IMR-90 (cell line): ENCODE results near the gene TMOD1. TPM values are rescaled to one million over a fixed set of nuclear protein-coding genes. Genes with fewer than 3 reads are reported as not detected.
A peak's percentile ranks its signal among the peaks of the same experiment; 100 is the strongest.

Experiments
- ATAC-seq: fragments of 200-7000 bp; cut with Tn5 transposase; 2 replicates; pipeline ENCODE4 v1.9.1; 2020; ENCODE audit warnings: low read depth, mild to moderate bottlenecking, moderate library complexity
- BruUV-seq: library from RNA; stranded (reverse); fragments of 400-500 nt; replicated peaks from 2 replicates; lab custom pipeline; 2021; lab: Mats Ljungman, UMichigan
- CTCF ChIA-PET: fragments of 300-600 bp; formaldehyde crosslinking; extraction: SDS; loops from one replicate; lab custom pipeline; 2021; ENCODE audit warnings: antibody characterized with exemption; lab: Yijun Ruan, JAX
- POLR2A ChIA-PET: fragments of 300-600 bp; sonication (Branson Sonifier 250); formaldehyde crosslinking; loops from one replicate; lab custom pipeline; 2022; ENCODE audit warnings: antibody characterized with exemption; ENCODE audit not compliant: unreplicated experiment; lab: Charles Lee
- DNase-seq: peaks from one replicate; pipeline ENCODE4 v3.0.0; 2013
- H2AFZ ChIP-seq: replicated peaks from 2 replicates; pipeline ENCODE3; 2013; ENCODE audit warnings: low read length, mild to moderate bottlenecking; ENCODE audit not compliant: poor library complexity
- H2AK5ac ChIP-seq: 2 replicates; pipeline ENCODE4 v1.6.1; 2013; ENCODE audit warnings: low read depth, low read length, inconsistent platforms
- H2AK9ac ChIP-seq: replicated peaks from 2 replicates; pipeline ENCODE3; 2013; ENCODE audit warnings: mild to moderate bottlenecking, low read depth, low read length, moderate library complexity; ENCODE audit not compliant: poor library complexity
- H2BK120ac ChIP-seq: 2 replicates; pipeline ENCODE4 v1.6.1; 2013; ENCODE audit warnings: low read depth, low read length, inconsistent platforms
- H2BK15ac ChIP-seq: 3 replicates; pipeline ENCODE4 v1.6.1; 2013; ENCODE audit warnings: low read depth, low read length, inconsistent platforms
- H2BK20ac ChIP-seq: 2 replicates; pipeline ENCODE4 v1.6.1; 2013; ENCODE audit warnings: low read depth, mild to moderate bottlenecking, inconsistent platforms, low read length, moderate library complexity
- H2BK5ac ChIP-seq: 2 replicates; pipeline ENCODE4 v1.6.1; 2013; ENCODE audit warnings: mild to moderate bottlenecking, low read depth, low read length, inconsistent platforms; ENCODE audit not compliant: poor library complexity, severe bottlenecking
- H3K14ac ChIP-seq: replicated peaks from 2 replicates; pipeline ENCODE4 v1.6.1; 2013; ENCODE audit warnings: low read depth, low read length, inconsistent platforms
- H3K18ac ChIP-seq: 2 replicates; pipeline ENCODE4 v1.6.1; 2013; ENCODE audit warnings: low read depth, low read length, control low read depth
- H3K23ac ChIP-seq: 2 replicates; pipeline ENCODE4 v1.6.1; 2013; ENCODE audit warnings: low read depth, low read length, inconsistent platforms
- H3K27ac ChIP-seq: 2 replicates; pipeline ENCODE4 v1.5.1; 2013; ENCODE audit warnings: mild to moderate bottlenecking, control low read depth, low read length; ENCODE audit not compliant: insufficient read depth
- H3K27me3 ChIP-seq: 2 replicates; pipeline ENCODE4 v1.6.1; 2013; ENCODE audit warnings: low read length; ENCODE audit not compliant: control insufficient read depth, insufficient read depth
- H3K36me3 ChIP-seq: 2 replicates; pipeline ENCODE4 v1.6.1; 2013; ENCODE audit warnings: low read length, mixed read lengths; ENCODE audit not compliant: control insufficient read depth, insufficient read depth
- H3K4ac ChIP-seq: 2 replicates; pipeline ENCODE4 v1.6.1; 2013; ENCODE audit warnings: low read depth, low read length, inconsistent platforms
- H3K4me1 ChIP-seq: 2 replicates; pipeline ENCODE4 v1.6.1; 2013; ENCODE audit warnings: low read length, mixed read lengths; ENCODE audit not compliant: control insufficient read depth, insufficient read depth
- H3K4me2 ChIP-seq: 2 replicates; pipeline ENCODE4 v1.6.1; 2013; ENCODE audit warnings: low read depth, mild to moderate bottlenecking, control low read depth, low read length, moderate library complexity
- H3K4me3 ChIP-seq: 2 replicates; pipeline ENCODE4 v1.5.1; 2013; ENCODE audit warnings: low read depth, mild to moderate bottlenecking, control low read depth, low read length, moderate library complexity; ENCODE audit not compliant: insufficient read depth
- H3K56ac ChIP-seq: 2 replicates; pipeline ENCODE4 v1.6.1; 2013; ENCODE audit warnings: low read length, inconsistent platforms; ENCODE audit not compliant: insufficient read depth; ENCODE audit errors: extremely low read depth
- H3K79me1 ChIP-seq, 2 experiments: 2 replicates each; pipeline ENCODE4 v1.6.1; 2013; ENCODE audit warnings: low read length in 2 of 2, inconsistent platforms in 1 of 2, low read depth in 1 of 2
- H3K9ac ChIP-seq: 2 replicates; pipeline ENCODE4 v1.6.1; 2013; ENCODE audit warnings: low read depth, low read length, control low read depth
- H3K9me1 ChIP-seq: 2 replicates; pipeline ENCODE4 v1.6.1; 2013; ENCODE audit warnings: low read length, inconsistent platforms; ENCODE audit not compliant: insufficient read depth
- H3K9me3 ChIP-seq: 2 replicates; pipeline ENCODE4 v1.6.1; 2013; ENCODE audit warnings: low read length; ENCODE audit not compliant: control insufficient read depth, insufficient read depth
- H4K20me1 ChIP-seq: 2 replicates; pipeline ENCODE4 v1.6.1; 2013; ENCODE audit warnings: low read length, inconsistent platforms; ENCODE audit not compliant: insufficient read depth
- H4K5ac ChIP-seq: 2 replicates; pipeline ENCODE4 v1.6.1; 2013; ENCODE audit warnings: mild to moderate bottlenecking, low read depth, low read length, control low read depth
- H4K8ac ChIP-seq, 2 experiments: 2 replicates each; pipeline ENCODE4 v1.6.1; 2013; ENCODE audit warnings: low read depth in 2 of 2, low read length in 2 of 2, control low read depth in 1 of 2, inconsistent platforms in 1 of 2
- H4K91ac ChIP-seq: 2 replicates; pipeline ENCODE4 v1.6.1; 2013; ENCODE audit warnings: low read depth, low read length, inconsistent platforms; ENCODE audit not compliant: insufficient read depth
- BHLHE40 ChIP-seq: fragments of 150-350 bp; IDR thresholded peaks from 2 replicates; pipeline ENCODE4 v1.6.1; 2016; ENCODE audit warnings: mild to moderate bottlenecking, low read depth, low read length
- CEBPB ChIP-seq: IDR thresholded peaks from 2 replicates; pipeline ENCODE4 v1.6.1; 2012; ENCODE audit warnings: low read depth, low read length, improper control_type of control experiment
- CHD1 ChIP-seq: IDR thresholded peaks from 2 replicates; pipeline ENCODE4 v1.6.1; 2012; ENCODE audit warnings: low read depth, low read length, improper control_type of control experiment
- FOS ChIP-seq: fragments of 150-350 bp; IDR thresholded peaks from 2 replicates; pipeline ENCODE4 v1.6.1; 2016; ENCODE audit warnings: low read depth, low read length
- MAFK ChIP-seq: IDR thresholded peaks from 2 replicates; pipeline ENCODE4 v1.6.1; 2012; ENCODE audit warnings: low read depth, low read length, improper control_type of control experiment
- MXI1 ChIP-seq: IDR thresholded peaks from 2 replicates; pipeline ENCODE4 v1.6.1; 2012; ENCODE audit warnings: low read depth, mild to moderate bottlenecking, low read length, moderate library complexity, borderline replicate concordance
- NFE2L2 ChIP-seq: fragments of 150-350 bp; IDR thresholded peaks from 2 replicates; pipeline ENCODE4 v1.6.1; 2016; ENCODE audit warnings: low read depth, mild to moderate bottlenecking, low read length
- POLR2A ChIP-seq: IDR thresholded peaks from 2 replicates; pipeline ENCODE4 v1.6.1; 2012; ENCODE audit warnings: mild to moderate bottlenecking, low read depth, low read length
- RAD21 ChIP-seq: IDR thresholded peaks from 2 replicates; pipeline ENCODE4 v1.6.1; 2012; ENCODE audit warnings: low read length, improper control_type of control experiment
- RCOR1 ChIP-seq: IDR thresholded peaks from 2 replicates; pipeline ENCODE4 v1.6.1; 2012; ENCODE audit warnings: mild to moderate bottlenecking, low read length, improper control_type of control experiment; ENCODE audit not compliant: insufficient replicate concordance
- SMC3 ChIP-seq: fragments of 150-350 bp; IDR thresholded peaks from 2 replicates; pipeline ENCODE4 v1.6.1; 2016; ENCODE audit warnings: low read depth, mild to moderate bottlenecking, antibody characterized with exemption, low read length, moderate library complexity
- WGBS, 2 experiments: methylation state at CpG; one replicate each; pipeline versions ENCODE4 v1.1.5 to v1.1.7; 2013; ENCODE audit warnings: missing lambda C conversion rate in 2 of 2; ENCODE audit not compliant: insufficient read length in 1 of 2; ENCODE audit errors: extremely low coverage in 2 of 2; 5-methylcytosine and 5-hydroxymethylcytosine counted together
- dilution Hi-C: fragments of 300-500 bp; cut with HindIII; formaldehyde crosslinking; loops from one replicate; pipeline ENCODE4 v1.14.3; 2018; ENCODE audit warnings: low sequenced_read_pairs; ENCODE audit not compliant: unreplicated experiment
- in situ Hi-C: fragments of 300-500 bp; cut with MboI; formaldehyde crosslinking; loops from 3 replicates; pipeline ENCODE4 v1.14.3; 2019; ENCODE audit warnings: low sequenced_read_pairs, inconsistent platforms, mixed read lengths
- intact Hi-C: fragments of 100-400 bp; cut with micrococcal nuclease; formaldehyde crosslinking; loops from 2 replicates; pipeline ENCODE4 v1.10.0; 2022
- polyA plus RNA-seq, 3 experiments: library from polyadenylated mRNA; depleted of rRNA; stranded (reverse); fragments of >200 nt; gene quantifications; 2 replicates each; pipeline ENCODE4 v1.2.3, GENCODE V29; 2012; ENCODE audit warnings: low replicate concordance in 1 of 3
- total RNA-seq: library from RNA; depleted of rRNA; stranded (reverse); fragments of >200 nt; gene quantifications from 2 replicates; pipeline ENCODE4 v1.2.3, GENCODE V29; 2012
- TF ChIP-seq, protein P1 (sequence below): fragments of 150-350 bp; IDR thresholded peaks from 2 replicates; pipeline ENCODE4 v1.6.1; 2016; ENCODE audit warnings: low read depth, mild to moderate bottlenecking, low read length, moderate library complexity, borderline replicate concordance
- TF ChIP-seq, protein P2 (sequence below): conservative IDR thresholded peaks from 2 replicates; pipeline ENCODE4 v1.5.1; 2012; ENCODE audit warnings: mild to moderate bottlenecking, low read depth, low read length, improper control_type of control experiment

TMOD1 gene
- total and polyA plus RNA-seq, 2 of the 4 experiments (the other 2 are of a cell fraction): 0.18 to 0.38 TPM

DNA sequence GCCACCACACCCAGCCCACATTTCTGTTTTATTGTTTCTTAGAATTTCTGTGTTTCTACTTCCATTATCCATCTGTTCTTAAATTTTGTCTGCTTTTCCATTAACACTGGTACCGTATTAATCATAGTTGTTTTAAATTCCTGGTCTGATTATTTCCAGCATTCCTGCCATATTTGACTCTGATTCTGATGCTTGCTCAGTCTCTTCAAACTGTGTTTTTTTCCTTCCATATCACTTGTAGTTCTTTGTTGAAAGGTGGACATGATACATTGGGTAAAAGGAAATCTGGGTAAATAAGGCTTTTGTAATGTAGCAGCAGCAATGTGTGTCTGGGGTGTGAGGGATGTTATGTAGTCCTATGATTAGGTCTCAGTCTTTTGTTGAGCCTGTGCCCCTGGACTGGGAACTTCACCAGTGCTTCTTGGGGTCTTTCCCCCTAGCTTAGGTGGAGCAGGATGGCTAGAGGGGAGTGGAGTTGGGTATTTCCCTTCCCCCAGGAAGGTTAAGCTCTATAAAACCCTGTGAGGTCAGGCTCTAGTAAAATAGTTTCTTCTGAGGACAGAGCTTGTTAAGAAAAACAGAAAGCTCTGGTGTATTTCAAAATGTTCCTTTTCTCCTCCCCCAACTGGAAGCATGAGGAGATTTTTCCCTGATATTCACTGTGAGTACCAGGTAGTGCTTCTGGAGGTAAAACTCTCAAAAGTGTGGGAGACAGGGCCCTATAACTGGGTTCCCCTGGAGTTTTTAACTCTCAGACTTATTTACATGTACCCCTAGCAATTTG is 10.1 kb upstream of the TMOD1 start:
- peak overlapping the region; percentile 74 for H3K18ac ChIP-seq
- H2AK9ac ChIP-seq: no peak overlapping the region
- TF ChIP-seq RAD21 (no peak), CHD1 (no peak), MXI1 (no peak), NFE2L2 (no peak), SMC3 (no peak), POLR2A (no peak), BHLHE40 (no peak), FOS (no peak), MAFK (no peak), RCOR1 (no peak), CEBPB (no peak)
- TF ChIP-seq, protein P1, sequence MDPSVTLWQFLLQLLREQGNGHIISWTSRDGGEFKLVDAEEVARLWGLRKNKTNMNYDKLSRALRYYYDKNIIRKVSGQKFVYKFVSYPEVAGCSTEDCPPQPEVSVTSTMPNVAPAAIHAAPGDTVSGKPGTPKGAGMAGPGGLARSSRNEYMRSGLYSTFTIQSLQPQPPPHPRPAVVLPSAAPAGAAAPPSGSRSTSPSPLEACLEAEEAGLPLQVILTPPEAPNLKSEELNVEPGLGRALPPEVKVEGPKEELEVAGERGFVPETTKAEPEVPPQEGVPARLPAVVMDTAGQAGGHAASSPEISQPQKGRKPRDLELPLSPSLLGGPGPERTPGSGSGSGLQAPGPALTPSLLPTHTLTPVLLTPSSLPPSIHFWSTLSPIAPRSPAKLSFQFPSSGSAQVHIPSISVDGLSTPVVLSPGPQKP: no peak
- TF ChIP-seq, protein P2, sequence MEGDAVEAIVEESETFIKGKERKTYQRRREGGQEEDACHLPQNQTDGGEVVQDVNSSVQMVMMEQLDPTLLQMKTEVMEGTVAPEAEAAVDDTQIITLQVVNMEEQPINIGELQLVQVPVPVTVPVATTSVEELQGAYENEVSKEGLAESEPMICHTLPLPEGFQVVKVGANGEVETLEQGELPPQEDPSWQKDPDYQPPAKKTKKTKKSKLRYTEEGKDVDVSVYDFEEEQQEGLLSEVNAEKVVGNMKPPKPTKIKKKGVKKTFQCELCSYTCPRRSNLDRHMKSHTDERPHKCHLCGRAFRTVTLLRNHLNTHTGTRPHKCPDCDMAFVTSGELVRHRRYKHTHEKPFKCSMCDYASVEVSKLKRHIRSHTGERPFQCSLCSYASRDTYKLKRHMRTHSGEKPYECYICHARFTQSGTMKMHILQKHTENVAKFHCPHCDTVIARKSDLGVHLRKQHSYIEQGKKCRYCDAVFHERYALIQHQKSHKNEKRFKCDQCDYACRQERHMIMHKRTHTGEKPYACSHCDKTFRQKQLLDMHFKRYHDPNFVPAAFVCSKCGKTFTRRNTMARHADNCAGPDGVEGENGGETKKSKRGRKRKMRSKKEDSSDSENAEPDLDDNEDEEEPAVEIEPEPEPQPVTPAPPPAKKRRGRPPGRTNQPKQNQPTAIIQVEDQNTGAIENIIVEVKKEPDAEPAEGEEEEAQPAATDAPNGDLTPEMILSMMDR: no peak
- no peak overlapping the region for H2AFZ ChIP-seq
- H3K14ac ChIP-seq: peak overlapping the region; percentile 74; the same call in 1 of the 2 replicates
- peak overlapping the region; percentile 47 for H3K4ac ChIP-seq
- 0 out of 2 replicates have a peak overlapping the region, but pooled peaks have one; percentile 42 for H3K23ac ChIP-seq
- no peak overlapping the region for H2BK15ac ChIP-seq
- H2AK5ac ChIP-seq: no peak overlapping the region
- peak overlapping the region; percentile 66; the same call in 1 of the 2 replicates for H3K27ac ChIP-seq
- no peaks in the 10 kb centered on the region for H3K27me3 ChIP-seq
- peak overlapping the region; percentile 46; the same call in 1 of the 2 replicates for H2BK120ac ChIP-seq
- ATAC-seq (peak; percentile 75), DNase-seq (no peak)
- no peaks in the 10 kb centered on the region for H3K79me1 ChIP-seq
- H3K4me3 ChIP-seq: no peak overlapping the region
- H4K20me1 ChIP-seq: no peaks in the 10 kb centered on the region
- WGBS, 2 experiments: no CpG with 5 or more reads among the region's 1 CpG
- dilution Hi-C loops (no loop called here), intact Hi-C loops (no loop called here), in situ Hi-C loops (no loop called here)
- ChIA-PET POLR2A (no interaction called here), CTCF (interaction anchor here (0.8 to 1.4 kb wide), 2 partner anchors 9 to 12 kb away, joined by 3 to 4 read pairs; partner anchors contain the start of gene TMOD1)
- no peaks in the 10 kb centered on the region; the same call in 1 of the 2 replicates for H3K9me1 ChIP-seq
- H4K5ac ChIP-seq: peak overlapping the region; percentile 84
- peak overlapping the region; percentile 20 for H2BK5ac ChIP-seq
- peak overlapping the region; percentile 68; the same call in 1 of the 2 replicates for H2BK20ac ChIP-seq
- peak overlapping the region; percentile 16 for H3K4me2 ChIP-seq
- H4K8ac ChIP-seq: peak overlapping the region in 1 of 2 experiments; percentile 40; a peak in 1 of 4 replicates
- peak overlapping the region; percentile 19; the same call in 1 of the 2 replicates for H3K9ac ChIP-seq
- no TSS peak for BruUV-seq
- peaks cover 5% of the 10 kb centered on the region for H3K9me3 ChIP-seq
- H3K36me3 ChIP-seq: peaks cover 2% of the 10 kb centered on the region
- no peak overlapping the region; the same call in 1 of the 2 replicates for H4K91ac ChIP-seq
- peaks cover 8% of the 10 kb centered on the region for H3K4me1 ChIP-seq
- no peak overlapping the region for H3K56ac ChIP-seq
